Transverse colon (tissue), 4 donors: ENCODE results near the gene SRSF12. TPM values are rescaled to one million over a fixed set of nuclear protein-coding genes. Genes with fewer than 3 reads are reported as not detected.

Experiments used
- DNase-seq: peaks from one replicate; pipeline ENCODE4 v3.0.0-alpha.2; 2019
- H3K27ac ChIP-seq, 4 donors: fragments of 200-600 bp; sonication (generic); 2 replicates each; pipeline ENCODE4 v1.5.1; 2016 to 2018; ENCODE audit warnings: inconsistent platforms in 4 of 4
- H3K27me3 ChIP-seq: fragments of 200-600 bp; sonication (generic); 2 replicates; pipeline ENCODE4 v1.5.1; 2017; ENCODE audit warnings: inconsistent platforms
- H3K36me3 ChIP-seq, 4 donors: fragments of 200-600 bp; sonication (generic); 2 replicates each; pipeline ENCODE4 v1.5.1; 2017 to 2019; ENCODE audit warnings: inconsistent platforms in 4 of 4
- H3K4me1 ChIP-seq, 4 donors: fragments of 200-600 bp; sonication (generic); 2 replicates each; pipeline ENCODE4 v1.5.1; 2017 to 2020; ENCODE audit warnings: inconsistent platforms in 4 of 4
- H3K4me3 ChIP-seq, 4 donors: fragments of 200-600 bp; sonication (generic); 1 replicate in 1 of 4; 2 replicates in 3 of 4; pipeline versions ENCODE4 v1.5.1 to v1.6.1; 2017 to 2019; ENCODE audit warnings: inconsistent platforms in 4 of 4
- H3K9me3 ChIP-seq, 2 donors: fragments of 200-600 bp; sonication (generic); 2 replicates each; pipeline ENCODE4 v1.5.1; 2017 to 2019; ENCODE audit warnings: inconsistent platforms in 2 of 2
- EP300 ChIP-seq: sonication (generic); formaldehyde crosslinking; IDR thresholded peaks from one replicate; pipeline ENCODE4 v1.6.1; 2017; ENCODE audit warnings: antibody characterized with exemption, low read depth
- POLR2A ChIP-seq: fragments of 450-650 bp; IDR thresholded peaks from one replicate; pipeline ENCODE4 v1.6.1; 2016; ENCODE audit warnings: antibody characterized with exemption, mild to moderate bottlenecking, moderate library complexity
- POLR2AphosphoS5 ChIP-seq, 3 donors: sonication (generic); formaldehyde crosslinking; IDR thresholded peaks; one replicate each; pipeline ENCODE4 v1.6.1; 2016; ENCODE audit warnings: antibody characterized with exemption in 3 of 3
- WGBS, 2 donors: methylation state at CpG; one replicate each; pipeline ENCODE4 v1.1.5; 2018; ENCODE audit warnings: low coverage in 1 of 2; 5-methylcytosine and 5-hydroxymethylcytosine counted together
- in situ Hi-C, 4 donors: fragments of 200-750 bp; cut with MboI; loops; one replicate each; pipeline versions ENCODE4 v1.15.0 to v1.15.1; 2017; ENCODE audit warnings: low sequenced_read_pairs in 3 of 4, low pct_ligation_motif_present in 1 of 4, low pct_unique_long_range_greater_than_20kb in 1 of 4
- intact Hi-C: fragments of 100-400 bp; cut with DNase I; formaldehyde crosslinking; loops from one replicate; pipeline ENCODE4 v1.15.1; 2023; ENCODE audit warnings: low total_unique reads
- total RNA-seq, 4 donors: library from RNA; depleted of rRNA; stranded (reverse); fragments of >200 nt; gene quantifications; one replicate each; pipeline ENCODE4 v1.1.0, GENCODE V29; 2016
- TF ChIP-seq, protein P1 (sequence below), 5 experiments: fragments of 200-600 bp in 3 of 5; fragments of 450-650 bp in 2 of 5; sonication (generic) in 3 of 5; IDR thresholded peaks; 1 replicate in 2 of 5; 2 replicates in 3 of 5; pipeline ENCODE4 v1.5.1; 2016 to 2017; ENCODE audit warnings: antibody characterized with exemption in 5 of 5, inconsistent platforms in 3 of 5, mild to moderate bottlenecking in 2 of 5, moderate library complexity in 1 of 5

The SRSF12 gene
- total RNA-seq, 4 donors from 2014 or later, result not detected

DNA sequence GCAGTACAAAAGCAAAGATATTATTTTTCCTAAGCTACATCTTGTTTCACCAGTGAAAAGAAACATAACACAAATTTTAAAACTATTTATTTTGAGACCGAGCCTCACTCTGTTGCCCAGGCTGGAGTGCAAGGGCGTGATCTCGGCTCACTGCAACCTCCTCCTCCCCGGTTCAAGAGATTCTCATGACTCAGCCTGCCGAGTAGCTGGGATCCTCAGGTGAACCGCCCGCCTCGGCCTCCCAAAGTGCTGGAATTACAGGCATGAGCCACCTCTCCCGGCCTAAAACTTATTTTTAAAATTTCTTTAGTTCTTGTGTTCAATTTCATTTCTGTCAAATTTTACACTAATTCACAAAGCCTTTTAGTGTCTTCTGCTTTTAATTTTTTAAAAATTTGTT is 5.9 kb downstream of the SRSF12 start:
- no peak overlapping the region for H3K4me3 ChIP-seq
- TF ChIP-seq POLR2A (no peak), EP300 (no peak), POLR2AphosphoS5 (IDR thresholded peaks at IDR 0.05) (no peak)
- TF ChIP-seq, protein P1, sequence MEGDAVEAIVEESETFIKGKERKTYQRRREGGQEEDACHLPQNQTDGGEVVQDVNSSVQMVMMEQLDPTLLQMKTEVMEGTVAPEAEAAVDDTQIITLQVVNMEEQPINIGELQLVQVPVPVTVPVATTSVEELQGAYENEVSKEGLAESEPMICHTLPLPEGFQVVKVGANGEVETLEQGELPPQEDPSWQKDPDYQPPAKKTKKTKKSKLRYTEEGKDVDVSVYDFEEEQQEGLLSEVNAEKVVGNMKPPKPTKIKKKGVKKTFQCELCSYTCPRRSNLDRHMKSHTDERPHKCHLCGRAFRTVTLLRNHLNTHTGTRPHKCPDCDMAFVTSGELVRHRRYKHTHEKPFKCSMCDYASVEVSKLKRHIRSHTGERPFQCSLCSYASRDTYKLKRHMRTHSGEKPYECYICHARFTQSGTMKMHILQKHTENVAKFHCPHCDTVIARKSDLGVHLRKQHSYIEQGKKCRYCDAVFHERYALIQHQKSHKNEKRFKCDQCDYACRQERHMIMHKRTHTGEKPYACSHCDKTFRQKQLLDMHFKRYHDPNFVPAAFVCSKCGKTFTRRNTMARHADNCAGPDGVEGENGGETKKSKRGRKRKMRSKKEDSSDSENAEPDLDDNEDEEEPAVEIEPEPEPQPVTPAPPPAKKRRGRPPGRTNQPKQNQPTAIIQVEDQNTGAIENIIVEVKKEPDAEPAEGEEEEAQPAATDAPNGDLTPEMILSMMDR (IDR thresholded peaks at IDR 0.05), result no peak
- DNase-seq, result no peak
- H3K27me3 ChIP-seq, result peaks cover 5% of the 10 kb centered on the region
- H3K27ac ChIP-seq, result no peak overlapping the region
- H3K36me3 ChIP-seq, result no peaks in the 10 kb centered on the region
- in situ Hi-C loops, result loop anchor here in 2 of 4 donors (25.0 kb wide), 2 partner anchors 125 to 250 kb away; partner anchors contain the start of gene UBE2J1 (in 1 of the 2)
- 93 to 97% methylated on average over 8 to 9 of the region's 9 CpGs for WGBS, 2 donors
- peaks cover 0 to 3% (median 1%) of the 10 kb centered on the region in 4 donors for H3K4me1 ChIP-seq
- no peaks in the 10 kb centered on the region for H3K9me3 ChIP-seq
- intact Hi-C loops, result loop anchor here (10.0 kb wide), 1 partner anchor 127 kb away; no protein-coding TSS in a partner anchor

- TF ChIP-seq POLR2AphosphoS5 (IDR thresholded peaks at IDR 0.05), result no peak
- TF ChIP-seq EP300, result no peak
- TF ChIP-seq, protein P1 (IDR thresholded peaks at IDR 0.05), result no peak
- TF ChIP-seq POLR2A, result no peak
- 70 to 82% methylated on average over 2 to 3 of the region's 3 CpGs for WGBS, 2 donors
- no peaks in the 10 kb centered on the region for H3K9me3 ChIP-seq
- no peak for DNase-seq
- intact Hi-C loops, result loop anchor here (10.0 kb wide), 1 partner anchor 125 kb away; no protein-coding TSS in a partner anchor
- no peaks in the 10 kb centered on the region for H3K27me3 ChIP-seq
- H3K4me3 ChIP-seq, result no peak overlapping the region
- H3K4me1 ChIP-seq, result no peaks in the 10 kb centered on the region
- H3K27ac ChIP-seq, result no peak overlapping the region
- H3K36me3 ChIP-seq, result no peaks in the 10 kb centered on the region
- in situ Hi-C loops, result loop anchor here in 2 of 4 donors (25.0 kb wide), 2 partner anchors 127 to 252 kb away; partner anchors contain the start of gene UBE2J1 (in 1 of the 2)
These were observed 7.6 kb downstream of the SRSF12 start for GRCh38 chr6:89110284-89110683.

- H3K36me3 ChIP-seq, result no peaks in the 10 kb centered on the region
- no peak overlapping the region for H3K27ac ChIP-seq
- WGBS, 2 donors, result 89 to 93% methylated on average over 2 of the region's 2 CpGs
- TF ChIP-seq EP300, result no peak
- in situ Hi-C loops (loop anchor here in 2 of 4 donors (25.0 kb wide), 2 partner anchors 137 to 262 kb away; partner anchors contain the start of gene UBE2J1 (in 1 of the 2)), intact Hi-C loops (no loop called here)
- H3K4me3 ChIP-seq, result no peak overlapping the region
- no peak for DNase-seq
- H3K4me1 ChIP-seq, result no peaks in the 10 kb centered on the region
- H3K9me3 ChIP-seq, result no peaks in the 10 kb centered on the region
- H3K27me3 ChIP-seq, result no peaks in the 10 kb centered on the region
These were observed 17.8 kb downstream of the SRSF12 start for GRCh38 chr6:89100114-89100513.

GRCh38 chr6:89098461-89098860 is 19.4 kb downstream of the SRSF12 start:
- no peaks in the 10 kb centered on the region for H3K27me3 ChIP-seq
- no peak overlapping the region for H3K27ac ChIP-seq
- no peak for DNase-seq
- 81 to 84% methylated on average over 7 to 8 of the region's 8 CpGs for WGBS, 2 donors
- H3K4me3 ChIP-seq, result no peak overlapping the region
- no peaks in the 10 kb centered on the region for H3K36me3 ChIP-seq
- intact Hi-C loops (no loop called here), in situ Hi-C loops (no loop called here)
- H3K9me3 ChIP-seq, result no peaks in the 10 kb centered on the region
- no peak for TF ChIP-seq EP300
- TF ChIP-seq, protein P1 (IDR thresholded peaks at IDR 0.05), result no peak
- TF ChIP-seq POLR2AphosphoS5 (IDR thresholded peaks at IDR 0.05), result no peak
- no peak for TF ChIP-seq POLR2A
- H3K4me1 ChIP-seq, result no peaks in the 10 kb centered on the region

- no peak for DNase-seq
- no peak overlapping the region for H3K4me3 ChIP-seq
- H3K36me3 ChIP-seq, result peaks cover 0 to 21% (median 10%) of the 10 kb centered on the region in 4 donors
- no peaks in the 10 kb centered on the region for H3K27me3 ChIP-seq
- intact Hi-C loops (no loop called here), in situ Hi-C loops (loop anchor here in 1 of 4 donors (10.0 kb wide), 1 partner anchor 267 kb away; the partner anchor contains the start of gene UBE2J1)
- no peaks in the 10 kb centered on the region for H3K9me3 ChIP-seq
- peaks cover 6 to 42% (median 10%) of the 10 kb centered on the region in 4 donors for H3K4me1 ChIP-seq
- 80 to 83% methylated on average over 1 of the region's 1 CpG for WGBS, 2 donors
- no peak for TF ChIP-seq POLR2A
- TF ChIP-seq, protein P1 (IDR thresholded peaks at IDR 0.05), result no peak
- TF ChIP-seq POLR2AphosphoS5 (IDR thresholded peaks at IDR 0.05), result no peak
- TF ChIP-seq EP300, result no peak
- H3K27ac ChIP-seq, result no peak overlapping the region
These were observed 30.0 kb downstream of the SRSF12 start for GRCh38 chr6:89087881-89088280.
